SU-DHL-6 (cell line): ENCODE results near the gene SPEF1.

Source experiments
- H2AFZ ChIP-seq: fragments of 200-600 bp; sonication (generic); 2 replicates; pipeline ENCODE4 v1.6.1; 2014; ENCODE audit warnings: low read depth, mild to moderate bottlenecking, moderate library complexity, mixed read lengths, antibody characterized with exemption, low read length; ENCODE audit not compliant: severe bottlenecking
- H3F3A ChIP-seq: fragments of 200-600 bp; shearing (Covaris generic); 2 replicates; pipeline ENCODE4 v1.6.0; 2016; ENCODE audit warnings: antibody characterized with exemption, mild to moderate bottlenecking; ENCODE audit not compliant: insufficient read depth
- H3K27ac ChIP-seq: fragments of 200-600 bp; sonication (generic); 2 replicates; pipeline ENCODE4 v1.5.1; 2016; ENCODE audit warnings: low read depth, mild to moderate bottlenecking, low read length, moderate library complexity, mixed read lengths
- H3K27me3 ChIP-seq: fragments of 200-600 bp; sonication (generic), shearing (Covaris generic); 2 replicates; pipeline ENCODE4 v1.6.0; 2014; ENCODE audit warnings: mild to moderate bottlenecking, low read length
- H3K36me3 ChIP-seq: fragments of 200-600 bp; sonication (generic); 2 replicates; pipeline ENCODE4 v1.6.1; 2014; ENCODE audit warnings: mild to moderate bottlenecking, low read length, mixed read lengths
- H3K4me2 ChIP-seq: fragments of 300-600, 200-600 bp; shearing (Covaris generic), sonication (generic); 2 replicates; pipeline ENCODE4 v1.6.0; 2014; ENCODE audit warnings: low read length, low read depth, mild to moderate bottlenecking; ENCODE audit not compliant: poor library complexity, severe bottlenecking
- H3K4me3 ChIP-seq: fragments of 200-600 bp; sonication (generic); 2 replicates; pipeline ENCODE4 v1.5.1; 2014; ENCODE audit warnings: antibody characterized with exemption, low read length, mild to moderate bottlenecking, mixed read lengths; ENCODE audit not compliant: insufficient read depth, poor library complexity, severe bottlenecking
- H3K79me2 ChIP-seq: fragments of 200-600 bp; sonication (generic); 2 replicates; pipeline ENCODE4 v1.6.1; 2014; ENCODE audit warnings: mild to moderate bottlenecking, low read length, moderate library complexity; ENCODE audit not compliant: insufficient read depth
- H3K9ac ChIP-seq: fragments of 200-600 bp; sonication (generic); 2 replicates; pipeline ENCODE4 v1.7.0; 2014; ENCODE audit warnings: mild to moderate bottlenecking, low read length
- H3K9me2 ChIP-seq: fragments of 200-600 bp; sonication (generic); replicated peaks from 2 replicates; pipeline ENCODE4 v1.6.1; 2014; ENCODE audit warnings: low read length; ENCODE audit not compliant: insufficient read depth
- H3K9me3 ChIP-seq: fragments of 200-600 bp; sonication (generic); 2 replicates; pipeline ENCODE4 v1.6.1; 2014; ENCODE audit warnings: low read length, mixed read lengths; ENCODE audit not compliant: insufficient read depth
- H4K20me1 ChIP-seq: fragments of 200-600 bp; sonication (generic); 2 replicates; pipeline ENCODE4 v1.6.1; 2014; ENCODE audit warnings: low read depth, mild to moderate bottlenecking, antibody characterized with exemption, low read length, moderate library complexity, mixed read lengths
- EZH2phosphoT487 ChIP-seq: fragments of 200-600 bp; sonication (generic), shearing (Covaris generic); conservative IDR thresholded peaks from 2 replicates; pipeline ENCODE4 v1.6.1; 2018; ENCODE audit warnings: mild to moderate bottlenecking, antibody characterized with exemption, low read length, moderate library complexity, mixed read lengths
- TF ChIP-seq, protein P1 (sequence below): fragments of 200-600 bp; sonication (generic); IDR thresholded peaks from one replicate; pipeline ENCODE4 v1.5.1; 2017; ENCODE audit warnings: antibody characterized with exemption, mild to moderate bottlenecking, low read length, moderate library complexity; ENCODE audit not compliant: insufficient read depth, poor library complexity, severe bottlenecking

The SPEF1 gene

DNA sequence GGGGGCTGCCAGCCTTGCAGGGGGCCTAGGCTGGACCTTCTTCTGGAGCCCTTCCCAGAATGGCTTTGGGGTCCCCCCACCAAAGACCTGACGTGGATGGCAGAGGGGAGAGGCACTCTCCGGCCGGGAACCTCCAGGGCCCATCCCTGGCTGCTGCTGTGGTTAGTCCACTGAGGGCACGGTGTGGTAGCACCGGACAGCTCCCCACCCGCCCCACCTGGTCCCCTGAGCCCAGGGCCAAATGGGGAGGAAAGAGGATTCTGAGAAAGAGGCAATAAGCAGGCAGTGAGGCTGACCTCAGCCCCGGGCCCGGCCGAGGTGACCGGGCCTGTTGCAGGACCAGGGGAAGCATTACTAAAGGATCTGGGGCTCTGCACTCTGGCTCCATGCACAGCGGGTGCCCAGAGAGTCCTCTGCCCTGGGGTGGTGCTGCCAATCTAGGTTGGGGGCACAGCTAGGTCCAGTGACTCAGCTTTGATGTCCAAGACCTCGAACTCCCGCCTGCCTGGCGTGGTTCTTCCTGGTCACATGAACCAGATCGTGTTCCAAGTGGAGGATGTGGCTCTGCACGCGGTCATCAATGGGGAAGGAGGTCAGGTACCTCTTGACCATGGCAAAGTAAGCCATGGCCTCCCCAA lies 3.1 kb upstream of the SPEF1 start:
- Histone ChIP-seq H3K4me3 (no peak overlapping the region), H3K79me2 (no peaks in the 10 kb centered on the region; the same call in 1 of the 2 replicates), H3K36me3 (no peaks in the 10 kb centered on the region), H3K9me2 (no peaks in the 10 kb centered on the region), H3K4me2 (no peak overlapping the region), H2AFZ (no peak overlapping the region), H3F3A (peaks cover 6% of the 10 kb centered on the region; the same call in 1 of the 2 replicates), H3K9ac (no peak overlapping the region), H4K20me1 (no peaks in the 10 kb centered on the region), H3K27me3 (no peaks in the 10 kb centered on the region), H3K9me3 (no peaks in the 10 kb centered on the region), H3K27ac (no peak overlapping the region)
- TF ChIP-seq, protein P1, sequence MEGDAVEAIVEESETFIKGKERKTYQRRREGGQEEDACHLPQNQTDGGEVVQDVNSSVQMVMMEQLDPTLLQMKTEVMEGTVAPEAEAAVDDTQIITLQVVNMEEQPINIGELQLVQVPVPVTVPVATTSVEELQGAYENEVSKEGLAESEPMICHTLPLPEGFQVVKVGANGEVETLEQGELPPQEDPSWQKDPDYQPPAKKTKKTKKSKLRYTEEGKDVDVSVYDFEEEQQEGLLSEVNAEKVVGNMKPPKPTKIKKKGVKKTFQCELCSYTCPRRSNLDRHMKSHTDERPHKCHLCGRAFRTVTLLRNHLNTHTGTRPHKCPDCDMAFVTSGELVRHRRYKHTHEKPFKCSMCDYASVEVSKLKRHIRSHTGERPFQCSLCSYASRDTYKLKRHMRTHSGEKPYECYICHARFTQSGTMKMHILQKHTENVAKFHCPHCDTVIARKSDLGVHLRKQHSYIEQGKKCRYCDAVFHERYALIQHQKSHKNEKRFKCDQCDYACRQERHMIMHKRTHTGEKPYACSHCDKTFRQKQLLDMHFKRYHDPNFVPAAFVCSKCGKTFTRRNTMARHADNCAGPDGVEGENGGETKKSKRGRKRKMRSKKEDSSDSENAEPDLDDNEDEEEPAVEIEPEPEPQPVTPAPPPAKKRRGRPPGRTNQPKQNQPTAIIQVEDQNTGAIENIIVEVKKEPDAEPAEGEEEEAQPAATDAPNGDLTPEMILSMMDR: no peak
- no peak for TF ChIP-seq EZH2phosphoT487

DNA sequence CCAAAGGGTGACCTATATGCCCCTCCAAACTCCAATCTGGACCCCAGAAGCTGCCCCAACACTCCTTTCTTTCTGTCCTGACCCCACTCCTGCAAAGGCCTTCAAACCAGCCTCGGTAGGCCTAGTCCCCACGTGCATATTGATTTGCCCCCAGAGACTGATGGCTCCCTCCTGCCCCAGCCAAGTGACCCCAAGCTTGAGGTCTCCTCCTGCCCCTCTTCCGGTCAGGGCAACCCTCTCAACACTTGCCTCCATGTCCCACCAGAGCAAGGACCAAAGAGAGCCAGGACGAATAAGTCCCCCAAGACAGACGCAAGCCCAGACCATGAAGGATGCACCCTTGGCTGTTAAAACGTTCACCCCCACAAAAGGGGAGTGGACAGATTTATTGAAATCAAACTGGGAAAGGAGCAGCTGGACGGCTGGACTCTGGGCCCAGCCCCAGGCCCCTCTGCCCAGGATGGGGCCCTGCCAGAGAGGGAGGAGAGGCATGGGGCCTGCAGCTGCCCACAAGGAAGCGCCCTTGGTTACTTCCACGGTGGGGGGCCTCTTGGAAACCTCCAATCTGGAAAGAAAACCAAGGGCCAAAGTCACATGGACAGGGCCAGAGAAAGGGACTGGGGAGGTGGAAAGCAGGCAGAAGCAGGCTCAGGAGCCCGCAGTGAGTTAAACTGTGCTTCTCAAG lies 2.4 kb upstream of the SPEF1 start:
- H3K4me3 ChIP-seq: no peak overlapping the region
- H3K9me2 ChIP-seq: no peaks in the 10 kb centered on the region
- H3K9ac ChIP-seq: no peak overlapping the region
- no peak overlapping the region for H3K4me2 ChIP-seq
- no peaks in the 10 kb centered on the region for H3K27me3 ChIP-seq
- H3K36me3 ChIP-seq: no peaks in the 10 kb centered on the region
- no peaks in the 10 kb centered on the region for H3K9me3 ChIP-seq
- H3K79me2 ChIP-seq: no peaks in the 10 kb centered on the region; the same call in 1 of the 2 replicates
- no peak overlapping the region for H3K27ac ChIP-seq
- no peak overlapping the region for H2AFZ ChIP-seq
- TF ChIP-seq, protein P1: no peak
- TF ChIP-seq EZH2phosphoT487: no peak
- H3F3A ChIP-seq: peaks cover 6% of the 10 kb centered on the region; the same call in 1 of the 2 replicates
- H4K20me1 ChIP-seq: no peaks in the 10 kb centered on the region

DNA sequence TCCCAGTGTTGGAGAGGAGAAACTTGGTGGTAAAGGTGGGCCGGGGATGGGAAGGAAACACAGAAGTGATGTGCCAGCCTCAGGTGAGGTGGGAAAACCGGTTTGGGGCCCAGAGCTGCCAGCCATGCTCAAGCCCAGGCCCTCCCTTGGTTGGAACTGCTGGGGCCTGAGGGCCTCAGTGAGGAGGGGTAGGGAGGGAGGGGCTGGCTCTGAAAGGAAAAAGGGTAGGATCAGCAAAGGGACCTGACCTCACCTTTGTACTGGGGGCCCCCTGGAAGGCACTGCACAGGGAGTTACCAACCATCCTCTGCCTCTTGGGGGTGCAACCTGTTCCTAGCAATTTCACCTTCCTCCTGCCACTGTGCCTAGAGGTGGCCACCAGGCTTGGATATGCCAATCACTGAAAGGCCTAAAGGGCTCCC lies 1.8 kb upstream of the SPEF1 start:
- Histone ChIP-seq H3K27me3 (no peaks in the 10 kb centered on the region), H3K4me3 (no peak overlapping the region), H3K9ac (no peak overlapping the region), H3F3A (peaks cover 6% of the 10 kb centered on the region; the same call in 1 of the 2 replicates), H2AFZ (no peak overlapping the region), H4K20me1 (no peaks in the 10 kb centered on the region), H3K9me2 (no peaks in the 10 kb centered on the region), H3K4me2 (no peak overlapping the region), H3K27ac (no peak overlapping the region), H3K36me3 (no peaks in the 10 kb centered on the region), H3K9me3 (no peaks in the 10 kb centered on the region), H3K79me2 (no peaks in the 10 kb centered on the region; the same call in 1 of the 2 replicates)
- no peak for TF ChIP-seq EZH2phosphoT487
- TF ChIP-seq, protein P1: no peak
